SH-SY5Y (cell line): ENCODE data around the gene CLCN5.

Experiments used
- GATA2 ChIP-seq: IDR thresholded peaks from 2 replicates; pipeline ENCODE4 v1.6.1; 2011; ENCODE audit warnings: mild to moderate bottlenecking, low read depth, low read length
- GATA3 ChIP-seq: IDR thresholded peaks from 2 replicates; pipeline ENCODE4 v1.6.1; 2011; ENCODE audit warnings: low read depth, mild to moderate bottlenecking, low read length, moderate library complexity

Gene CLCN5

DNA sequence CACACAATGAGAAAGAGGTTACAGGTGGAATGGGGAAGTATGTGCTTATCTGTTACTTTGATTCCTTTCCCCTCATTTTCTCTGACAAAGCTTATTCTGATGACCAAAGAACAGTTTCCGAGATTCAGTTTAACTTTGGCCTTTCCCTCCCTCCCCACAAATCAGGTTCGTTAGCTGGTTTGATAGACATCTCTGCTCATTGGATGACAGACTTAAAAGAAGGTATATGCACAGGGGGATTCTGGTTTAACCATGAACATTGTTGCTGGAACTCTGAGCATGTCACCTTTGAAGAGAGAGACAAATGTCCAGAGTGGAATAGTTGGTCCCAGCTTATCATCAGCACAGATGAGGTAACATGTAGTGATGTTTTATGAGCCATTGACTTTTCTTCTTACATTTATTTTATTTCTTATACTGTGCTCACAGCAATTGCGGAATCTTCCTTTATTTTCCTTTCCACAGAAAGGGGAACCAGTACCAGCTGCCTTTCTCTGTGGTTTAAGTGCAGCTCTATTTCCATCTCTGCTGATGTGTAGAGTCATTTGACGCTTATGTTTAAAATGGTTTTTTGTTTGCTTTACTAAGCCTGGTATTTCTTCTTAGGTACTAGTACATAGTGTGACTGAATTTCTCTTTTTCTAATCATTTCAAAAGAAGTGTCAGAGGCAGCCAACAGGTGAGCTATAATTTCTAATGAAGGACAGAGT, 153.4 kb downstream of the CLCN5 start:
- TF ChIP-seq GATA2 (no peak), GATA3 (no peak)

DNA sequence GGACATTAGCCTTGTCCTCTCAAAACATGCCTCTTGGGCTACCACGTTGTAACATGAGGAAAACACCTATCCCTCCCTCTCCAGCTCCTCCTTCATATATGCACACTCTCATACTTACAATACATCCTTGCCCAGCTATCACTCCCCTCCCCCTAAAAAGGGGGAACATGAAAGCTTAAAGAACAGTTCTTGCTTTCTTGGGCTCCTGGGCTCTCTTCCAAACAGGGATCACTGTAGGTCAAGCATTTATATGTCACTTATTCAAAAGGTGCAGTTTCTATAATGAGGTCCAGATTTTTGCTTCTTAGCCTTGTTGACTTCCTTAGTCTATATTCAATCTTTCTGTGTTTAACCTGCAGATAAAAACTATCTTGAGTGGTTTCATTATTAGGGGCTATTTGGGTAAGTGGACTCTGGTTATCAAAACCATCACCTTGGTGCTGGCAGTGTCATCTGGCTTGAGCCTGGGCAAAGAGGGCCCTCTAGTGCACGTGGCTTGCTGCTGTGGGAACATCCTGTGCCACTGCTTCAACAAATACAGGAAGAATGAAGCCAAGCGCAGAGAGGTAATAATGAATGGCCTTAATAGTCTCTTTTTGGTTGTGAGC, 159.0 kb downstream of the CLCN5 start:
- TF ChIP-seq GATA2 (no peak; the same call in 1 of the 2 replicates), GATA3 (no peak)

DNA sequence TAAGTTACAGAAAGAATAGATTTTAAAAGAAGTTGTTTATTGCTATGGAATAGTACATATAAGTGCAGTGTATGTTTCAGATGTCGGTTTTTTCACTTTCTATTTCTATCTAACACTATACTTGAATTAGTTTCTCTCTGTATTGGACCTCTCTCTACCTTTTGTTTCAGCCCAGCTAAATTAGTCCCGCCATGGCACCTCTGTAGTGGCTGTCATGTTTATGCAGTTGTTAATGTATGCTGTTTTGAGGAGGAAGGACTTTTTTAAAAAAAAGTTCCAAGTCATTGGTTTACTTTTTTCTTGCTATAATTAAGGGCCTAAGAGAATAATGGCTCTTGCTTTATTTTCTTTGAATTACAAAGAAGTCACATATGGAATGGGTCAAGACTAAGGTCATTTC, 160.3 kb downstream of the CLCN5 start:
- TF ChIP-seq GATA3, result no peak
- no peak for TF ChIP-seq GATA2

DNA sequence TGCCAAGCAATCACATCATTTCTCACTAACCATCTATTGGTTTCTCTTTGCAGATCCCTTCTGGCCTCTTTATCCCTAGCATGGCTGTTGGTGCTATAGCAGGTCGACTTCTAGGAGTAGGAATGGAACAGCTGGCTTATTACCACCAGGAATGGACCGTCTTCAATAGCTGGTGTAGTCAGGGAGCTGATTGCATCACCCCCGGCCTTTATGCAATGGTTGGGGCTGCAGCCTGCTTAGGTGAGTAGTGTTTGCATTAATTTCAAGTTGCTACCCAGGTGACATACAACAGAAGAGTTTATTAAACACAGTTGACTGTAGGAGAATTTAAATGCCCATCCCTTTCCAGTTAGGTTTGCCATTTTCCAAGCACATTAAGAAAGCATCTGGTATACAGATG, 166.2 kb downstream of the CLCN5 start:
- TF ChIP-seq GATA3 (no peak), GATA2 (no peak)

GRCh38 chrX:50093625-50094024, 171.2 kb downstream of the CLCN5 start:
- no peak for TF ChIP-seq GATA3
- no peak for TF ChIP-seq GATA2

DNA sequence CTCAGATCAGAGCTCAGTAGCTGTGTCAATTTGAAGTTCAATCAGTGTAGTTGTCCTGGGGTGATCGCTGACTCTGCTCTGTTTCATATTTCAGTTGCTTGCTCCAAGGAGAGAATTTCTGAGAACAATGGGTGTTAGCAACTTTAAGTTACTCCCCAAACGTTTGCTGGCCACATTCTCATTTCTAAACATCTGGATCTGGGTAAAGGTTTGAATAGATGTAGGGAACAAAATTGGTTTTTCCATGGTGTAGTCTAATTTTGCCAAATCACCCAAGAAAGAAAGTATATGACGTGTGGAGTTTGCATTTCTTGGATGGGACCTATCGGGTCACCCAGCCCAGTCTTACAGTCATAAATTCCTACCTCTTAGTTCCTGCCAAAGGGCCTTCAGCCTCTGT, 174.7 kb downstream of the CLCN5 start:
- TF ChIP-seq GATA2 (no peak), GATA3 (no peak)

DNA sequence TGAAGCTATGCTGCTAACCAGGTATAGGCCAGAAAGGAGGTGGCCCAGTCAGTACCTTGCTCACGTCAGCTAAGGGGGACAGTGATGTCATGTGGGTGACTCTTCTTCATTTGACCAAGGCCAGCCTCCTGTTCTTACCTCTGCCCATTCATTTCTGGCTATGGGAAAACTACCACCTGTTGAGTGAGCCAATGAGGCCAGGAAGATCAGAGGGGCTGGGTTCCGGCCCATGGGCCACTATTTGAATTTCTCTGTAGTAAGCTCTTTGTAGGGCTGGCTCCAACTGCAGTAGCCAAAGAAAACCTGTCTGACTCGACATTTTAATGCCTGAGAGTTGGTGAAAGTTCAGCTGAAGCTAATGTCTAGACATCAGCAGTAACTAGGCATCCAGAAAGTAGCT, 175.8 kb downstream of the CLCN5 start:
- TF ChIP-seq GATA3 (no peak), GATA2 (no peak)

GRCh38 chrX:50098749-50099148, 176.4 kb downstream of the CLCN5 start:
- TF ChIP-seq GATA3, result no peak
- TF ChIP-seq GATA2, result no peak

GRCh38 chrX:50099331-50099730, 176.9 kb downstream of the CLCN5 start:
- TF ChIP-seq GATA3 (no peak), GATA2 (no peak)

DNA sequence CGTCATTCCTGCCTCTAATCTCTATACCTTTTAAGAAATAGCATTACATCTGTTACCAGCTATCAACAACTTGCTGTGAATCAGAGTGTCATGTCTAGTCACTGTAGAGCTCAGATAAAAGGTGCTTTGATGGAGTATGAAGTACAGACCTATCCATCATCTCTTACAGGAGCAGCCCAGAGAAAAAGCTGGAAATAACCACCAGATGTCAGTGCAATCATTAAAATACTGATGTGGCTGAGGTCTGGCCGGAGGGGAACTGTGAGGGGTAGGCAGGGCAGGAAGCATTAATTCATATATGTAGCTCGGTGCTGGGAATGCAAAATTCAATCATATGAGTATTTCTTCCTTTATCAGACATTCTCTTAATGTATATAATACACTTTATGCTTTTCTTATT, 177.8 kb downstream of the CLCN5 start:
- TF ChIP-seq GATA3 (no peak), GATA2 (no peak)

GRCh38 chrX:50103176-50103575, 180.8 kb downstream of the CLCN5 start:
- no peak for TF ChIP-seq GATA3
- no peak for TF ChIP-seq GATA2

GRCh38 chrX:50103866-50104566, 181.6 kb downstream of the CLCN5 start:
- TF ChIP-seq GATA2 (no peak), GATA3 (no peak; the same call in 1 of the 2 replicates)

DNA sequence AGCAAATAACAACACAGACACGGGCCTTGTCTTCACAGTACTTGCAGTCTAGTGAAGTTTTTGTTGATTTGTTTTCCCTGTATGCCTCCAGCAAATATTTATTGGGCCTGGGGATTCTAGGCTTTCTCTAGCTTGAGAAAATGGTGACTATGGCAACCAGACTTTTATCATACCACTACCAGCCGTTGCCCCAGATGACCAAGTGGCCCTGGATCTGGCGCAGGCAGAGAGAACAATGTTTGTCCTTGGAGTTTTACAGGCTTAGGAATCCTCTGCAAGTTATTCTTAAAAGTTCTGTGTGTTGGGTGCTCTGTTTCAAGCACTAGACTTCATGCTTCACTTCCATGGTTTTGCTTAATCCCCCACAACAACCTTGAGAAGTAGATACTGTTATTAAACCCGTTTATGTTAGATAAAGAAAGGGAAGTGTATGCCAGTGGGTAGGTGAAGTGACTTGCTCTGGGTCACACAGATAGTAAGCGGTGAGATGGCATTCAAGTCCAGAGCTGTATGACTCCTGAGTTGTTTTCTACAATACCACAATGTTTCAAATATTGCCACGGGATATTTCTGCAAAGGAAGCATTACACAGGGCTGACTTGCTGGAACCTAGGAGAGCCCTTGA, 183.8 kb downstream of the CLCN5 start:
- TF ChIP-seq GATA2, result no peak
- no peak for TF ChIP-seq GATA3

DNA sequence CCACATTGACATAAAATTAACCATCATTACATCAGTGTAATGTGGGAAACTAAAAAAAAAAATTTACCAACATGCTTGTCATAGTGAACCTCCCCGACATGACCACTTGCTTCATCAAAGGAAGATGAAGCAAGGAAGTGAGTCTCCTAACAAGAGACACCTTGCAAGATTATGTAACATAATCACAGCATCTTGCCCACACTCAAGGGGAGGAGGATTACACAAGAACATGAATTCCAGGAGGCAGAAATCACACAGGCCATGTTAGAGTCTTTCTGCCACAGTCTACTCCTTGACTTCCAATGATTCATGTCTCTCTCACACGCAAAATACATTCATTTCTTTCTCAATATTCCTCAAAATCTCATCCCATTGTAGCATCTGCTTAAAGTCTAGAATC, 185.1 kb downstream of the CLCN5 start:
- TF ChIP-seq GATA2, result no peak
- no peak for TF ChIP-seq GATA3

GRCh38 chrX:50108264-50108663, 185.9 kb downstream of the CLCN5 start:
- TF ChIP-seq GATA2, result no peak
- TF ChIP-seq GATA3, result no peak

DNA sequence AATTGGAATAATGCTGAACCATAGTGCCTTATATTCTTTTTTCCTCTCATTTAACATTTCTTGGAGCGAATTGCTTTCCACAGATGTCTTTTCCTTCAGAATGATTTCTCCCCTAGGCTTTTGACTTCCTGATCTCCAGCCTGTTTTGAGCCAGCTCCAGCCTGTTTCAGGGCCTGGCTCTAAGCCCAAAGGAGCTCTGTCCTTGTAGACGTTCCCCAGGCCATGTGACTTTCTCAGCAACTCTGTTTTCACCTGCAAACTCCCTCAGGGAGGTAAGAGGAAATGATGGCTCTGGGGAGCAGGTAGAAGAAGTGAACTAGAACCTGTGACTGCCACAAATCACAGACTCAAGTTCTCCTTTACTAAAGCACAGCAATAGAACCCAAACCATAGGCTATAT, 189.3 kb downstream of the CLCN5 start:
- TF ChIP-seq GATA2 (no peak), GATA3 (no peak)

DNA sequence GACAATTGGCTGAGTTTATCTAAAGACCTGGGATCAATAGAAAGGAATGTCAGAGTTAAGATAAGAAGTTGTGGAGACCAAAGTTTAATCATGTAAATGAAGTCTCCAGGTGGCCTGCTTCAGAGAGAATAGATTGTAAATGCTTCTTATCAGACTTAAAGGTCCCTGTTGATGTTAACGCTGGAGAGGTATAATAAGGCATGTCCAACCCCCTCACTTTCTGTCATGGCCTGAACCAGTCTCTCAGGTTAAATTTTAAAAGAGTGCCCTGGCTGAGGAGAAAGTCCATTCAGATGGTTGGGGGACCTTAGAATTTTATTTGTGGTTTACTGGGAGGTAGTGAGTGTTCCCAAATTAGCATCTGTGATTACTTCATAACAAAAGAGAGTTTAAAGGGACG, 191.7 kb downstream of the CLCN5 start:
- no peak for TF ChIP-seq GATA3
- no peak for TF ChIP-seq GATA2
